HepG2 (cell line): ENCODE data around the gene ZCCHC7. TPM values are rescaled to one million over a fixed set of nuclear protein-coding genes. Genes with fewer than 3 reads are reported as not detected.

Experiments
- AHR ChIP-seq: IDR thresholded peaks from 2 replicates; pipeline ENCODE4 v1.6.1; 2018; ENCODE audit warnings: missing genetic modification reagents, missing compliant biosample characterization
- CBX1 ChIP-seq: IDR thresholded peaks from one replicate; pipeline ENCODE4 v1.6.1; 2016; ENCODE audit warnings: antibody characterized with exemption, low read depth
- CENPBD1 ChIP-seq: sonication (generic); formaldehyde crosslinking; IDR thresholded peaks from 2 replicates; pipeline ENCODE4 v1.8.0; 2022; ENCODE audit warnings: missing genetic modification reagents, low read depth, mild to moderate bottlenecking, borderline replicate concordance
- CHD2 ChIP-seq: IDR thresholded peaks from 2 replicates; pipeline ENCODE4 v1.6.1; 2011; ENCODE audit warnings: low read depth, low read length, improper control_type of control experiment
- HOXD1 ChIP-seq: sonication (generic); formaldehyde crosslinking; IDR thresholded peaks from 2 replicates; pipeline ENCODE4 v1.5.0; 2020; ENCODE audit warnings: missing genetic modification reagents
- MAF1 ChIP-seq: sonication (generic); formaldehyde crosslinking; IDR thresholded peaks from 2 replicates; pipeline ENCODE4 v1.5.0; 2020; ENCODE audit warnings: missing genetic modification reagents, borderline replicate concordance
- MTERF4 ChIP-seq: sonication (generic); formaldehyde crosslinking; IDR thresholded peaks from 2 replicates; pipeline ENCODE4 v1.8.0; 2023; ENCODE audit warnings: mild to moderate bottlenecking, missing genetic modification reagents
- NFYB ChIP-seq: sonication (generic); formaldehyde crosslinking; IDR thresholded peaks from 2 replicates; pipeline ENCODE4 v1.4.0; 2020; ENCODE audit warnings: missing genetic modification reagents
- NONO ChIP-seq, 2 experiments: fragments of 450-650 bp in 1 of 2; sonication (generic) in 1 of 2; formaldehyde crosslinking in 1 of 2; IDR thresholded peaks in 1 of 2; conservative IDR thresholded peaks in 1 of 2; 2 replicates each; pipeline versions ENCODE4 v1.6.1 to v1.8.0; 2017 to 2022; ENCODE audit warnings: mild to moderate bottlenecking in 1 of 2, missing genetic modification reagents in 1 of 2, moderate library complexity in 1 of 2
- NR2F1 ChIP-seq, 2 experiments: fragments of 450-650 bp in 1 of 2; formaldehyde crosslinking in 1 of 2; IDR thresholded peaks; 2 replicates each; pipeline versions ENCODE4 v1.5.0 to v1.6.1; 2016 to 2020; ENCODE audit warnings: mild to moderate bottlenecking in 1 of 2, missing compliant biosample characterization in 1 of 2, missing genetic modification reagents in 1 of 2, moderate library complexity in 1 of 2
- RAD21 ChIP-seq: fragments of 450-650 bp; formaldehyde crosslinking; IDR thresholded peaks from 2 replicates; pipeline ENCODE4 v1.5.0; 2020; ENCODE audit warnings: mild to moderate bottlenecking
- RFX3 ChIP-seq: IDR thresholded peaks from 2 replicates; pipeline ENCODE4 v1.6.1; 2016; ENCODE audit warnings: missing biosample characterization, missing genetic modification reagents
- RFX5 ChIP-seq: IDR thresholded peaks from 2 replicates; pipeline ENCODE4 v1.6.1; 2011; ENCODE audit warnings: low read depth, low read length, improper control_type of control experiment
- SATB2 ChIP-seq: sonication (generic); formaldehyde crosslinking; IDR thresholded peaks from 2 replicates; pipeline ENCODE4 v1.5.0; 2020; ENCODE audit warnings: missing genetic modification reagents
- SMAD1 ChIP-seq: sonication (generic); formaldehyde crosslinking; IDR thresholded peaks from 2 replicates; pipeline ENCODE4 v1.4.0; 2020; ENCODE audit warnings: missing genetic modification reagents, low read depth, mild to moderate bottlenecking, borderline replicate concordance
- SMC3 ChIP-seq: IDR thresholded peaks from 2 replicates; pipeline ENCODE4 v1.6.1; 2011; ENCODE audit warnings: low read length, improper control_type of control experiment
- TBL1XR1 ChIP-seq: fragments of 150-350 bp; IDR thresholded peaks from 2 replicates; pipeline ENCODE4 v1.6.1; 2014; ENCODE audit warnings: borderline replicate concordance, low read length; ENCODE audit not compliant: partially characterized antibody
- TERF1 ChIP-seq: sonication (generic); formaldehyde crosslinking; IDR thresholded peaks from 2 replicates; pipeline ENCODE4 v1.8.0; 2022; ENCODE audit warnings: mild to moderate bottlenecking, missing genetic modification reagents, moderate library complexity
- TFDP2 ChIP-seq: sonication (generic); formaldehyde crosslinking; IDR thresholded peaks from 2 replicates; pipeline ENCODE4 v1.4.0; 2020; ENCODE audit warnings: missing genetic modification reagents
- ZNF253 ChIP-seq: sonication (generic); formaldehyde crosslinking; IDR thresholded peaks from 2 replicates; pipeline ENCODE4 v1.8.0; 2022; ENCODE audit warnings: mild to moderate bottlenecking, missing genetic modification reagents, borderline replicate concordance
- ZNF329 ChIP-seq: sonication (generic); formaldehyde crosslinking; IDR thresholded peaks from 2 replicates; pipeline ENCODE4 v1.9.0; 2021; ENCODE audit warnings: low read depth, mild to moderate bottlenecking, missing genetic modification reagents
- ZNF33A ChIP-seq: sonication (generic); formaldehyde crosslinking; IDR thresholded peaks from 2 replicates; pipeline ENCODE4 v1.5.1; 2020; ENCODE audit warnings: missing genetic modification reagents, mild to moderate bottlenecking, moderate library complexity, borderline replicate concordance
- ZNF552 ChIP-seq: sonication (generic); formaldehyde crosslinking; IDR thresholded peaks from 2 replicates; pipeline ENCODE4 v1.9.0; 2022; ENCODE audit warnings: missing genetic modification reagents, mild to moderate bottlenecking, borderline replicate concordance
- ZNF660 ChIP-seq: sonication (generic); formaldehyde crosslinking; IDR thresholded peaks from 2 replicates; pipeline ENCODE4 v1.5.1; 2020; ENCODE audit warnings: mild to moderate bottlenecking, low read depth, missing genetic modification reagents, borderline replicate concordance
- polyA plus RNA-seq, 8 experiments: library from polyadenylated mRNA; depleted of rRNA in 3 of 8; stranded (reverse) in 7 of 8; unstranded in 1 of 8; fragments of >200 nt; fragmentation: Illumina TruSeq in 4 of 8; extraction: Trizol in 4 of 8; gene quantifications; 2 replicates each; pipeline versions ENCODE4 v1.2.1 to v1.2.3, GENCODE V29; 2011 to 2016; ENCODE audit warnings: low read depth in 4 of 8, missing spikeins in 1 of 8, mixed read lengths in 1 of 8; ENCODE audit not compliant: insufficient read depth in 1 of 8
- total RNA-seq, 5 experiments: library from RNA; depleted of rRNA; stranded (reverse); fragments of >200 nt; fragmentation: Illumina TruSeq; extraction: Trizol; gene quantifications; 2 replicates each; pipeline ENCODE4 v1.2.3, GENCODE V29; 2016; ENCODE audit warnings: low read depth in 1 of 5
- TF ChIP-seq, protein P1 (sequence below): conservative IDR thresholded peaks from 2 replicates; pipeline ENCODE4 v1.6.1; 2018; ENCODE audit warnings: missing genetic modification reagents

The ZCCHC7 gene
- total and polyA plus RNA-seq, 2 of the 13 experiments (the other 11 are each of a cell fraction or from before 2014, with no cell fraction given) = 13.6 to 19.3 TPM

DNA sequence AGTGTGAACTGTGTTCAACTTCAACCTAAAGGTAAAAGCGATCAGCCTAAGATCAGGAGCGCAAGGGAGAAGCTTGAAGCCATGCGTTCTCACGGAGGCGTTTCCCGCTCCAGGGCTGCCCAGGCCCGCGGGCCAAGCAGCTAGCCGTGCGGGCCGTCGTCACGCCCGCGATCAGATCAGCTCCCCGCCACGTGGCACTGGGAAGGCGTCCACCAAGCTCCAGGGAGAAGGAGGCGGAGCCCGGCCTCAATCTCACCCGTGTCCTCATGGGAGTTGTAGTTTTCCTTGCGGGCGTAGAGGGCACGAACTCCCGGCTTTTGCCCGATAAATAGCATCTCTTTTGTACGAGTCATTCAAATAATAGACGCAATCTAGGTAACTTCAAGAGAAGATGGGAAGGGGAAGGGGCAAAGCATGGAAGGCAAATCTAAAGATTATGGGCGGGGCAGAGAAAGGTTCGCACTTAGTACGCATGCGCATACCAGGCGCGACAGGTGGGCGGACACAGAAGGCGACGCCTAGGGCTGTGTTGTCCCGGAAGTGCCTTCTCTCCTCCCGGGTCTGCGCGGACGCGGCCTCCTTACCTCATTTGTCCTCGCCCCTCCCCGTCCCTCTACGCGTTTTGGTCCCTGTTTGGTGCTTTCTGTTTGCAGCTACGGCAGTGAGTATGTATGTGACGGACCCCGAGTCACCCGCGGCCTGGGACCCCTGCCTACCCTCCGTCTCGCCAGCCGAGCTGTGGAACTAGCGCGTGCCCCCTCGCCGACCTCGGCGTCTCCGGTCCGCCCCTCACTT is 40.8 kb upstream of the ZCCHC7 start (continued):
- TF ChIP-seq ZNF253 = peak; percentile 100
- peak; percentile 31; the same call in 1 of the 2 replicates for TF ChIP-seq RAD21 (CRISPR knock-in tag)
- TF ChIP-seq ZNF329 (CRISPR knock-in tag) = peak; percentile 95
- TF ChIP-seq NR2F1 (CRISPR knock-in tag; IDR thresholded peaks at IDR 0.05) = no peak
- TF ChIP-seq MAF1 (CRISPR knock-in tag) = peak; percentile 86; the same call in 1 of the 2 replicates
- no peak for TF ChIP-seq SMC3
- peak; percentile 59 for TF ChIP-seq NFYB (CRISPR knock-in tag)
- TF ChIP-seq, protein P1, sequence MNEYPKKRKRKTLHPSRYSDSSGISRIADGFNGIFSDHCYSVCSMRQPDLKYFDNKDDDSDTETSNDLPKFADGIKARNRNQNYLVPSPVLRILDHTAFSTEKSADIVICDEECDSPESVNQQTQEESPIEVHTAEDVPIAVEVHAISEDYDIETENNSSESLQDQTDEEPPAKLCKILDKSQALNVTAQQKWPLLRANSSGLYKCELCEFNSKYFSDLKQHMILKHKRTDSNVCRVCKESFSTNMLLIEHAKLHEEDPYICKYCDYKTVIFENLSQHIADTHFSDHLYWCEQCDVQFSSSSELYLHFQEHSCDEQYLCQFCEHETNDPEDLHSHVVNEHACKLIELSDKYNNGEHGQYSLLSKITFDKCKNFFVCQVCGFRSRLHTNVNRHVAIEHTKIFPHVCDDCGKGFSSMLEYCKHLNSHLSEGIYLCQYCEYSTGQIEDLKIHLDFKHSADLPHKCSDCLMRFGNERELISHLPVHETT (CRISPR knock-in tag) = peak; percentile 87; the same call in 1 of the 2 replicates
- no peak for TF ChIP-seq TBL1XR1
- TF ChIP-seq TERF1 = peak; percentile 98
- no peak for TF ChIP-seq ZNF33A (CRISPR knock-in tag)
- TF ChIP-seq RFX3 (CRISPR knock-in tag) = peak; percentile 59; the same call in 1 of the 2 replicates
- peak; percentile 98 for TF ChIP-seq AHR (CRISPR knock-in tag)
- no peak for TF ChIP-seq SMAD1 (CRISPR knock-in tag)
- TF ChIP-seq CHD2 = no peak; the same call in 1 of the 2 replicates
- no peak for TF ChIP-seq NONO (IDR thresholded peaks at IDR 0.05)
- peak; percentile 70 for TF ChIP-seq NONO (CRISPR knock-in tag; conservative IDR thresholded peaks at IDR 0.05)
- TF ChIP-seq SATB2 (CRISPR knock-in tag) = peak; percentile 98
- TF ChIP-seq RFX5 = no peak
- peak; percentile 96; the same call in 1 of the 2 replicates for TF ChIP-seq ZNF660
- TF ChIP-seq CBX1 = peak; percentile 93
- peak; percentile 98; the same call in 1 of the 2 replicates for TF ChIP-seq CENPBD1 (CRISPR knock-in tag)
- peak; percentile 98 for TF ChIP-seq TFDP2 (CRISPR knock-in tag)
- TF ChIP-seq HOXD1 (CRISPR knock-in tag) = peak; percentile 88
- TF ChIP-seq MTERF4 = peak; percentile 97
- peak; percentile 99 for TF ChIP-seq ZNF552 (CRISPR knock-in tag)
